GM12878 (cell line): ENCODE data around the gene GPRIN2. TPM values are rescaled to one million over a fixed set of nuclear protein-coding genes. Genes with fewer than 3 reads are reported as not detected.
"Not testable (repeated sequence)": the region's sequence is repeated elsewhere in the genome, so short reads cannot be mapped to it uniquely, and the experiment has no call there.

Experiments used
- ATAC-seq: fragments of 200-7000 bp; cut with Tn5 transposase; 3 replicates; pipeline ENCODE4 v1.9.1; 2020; ENCODE audit warnings: mild to moderate bottlenecking, moderate library complexity
- BruUV-seq: library from RNA; stranded (reverse); fragments of 400-500 nt; replicated peaks from 2 replicates; lab custom pipeline; 2021; lab: Mats Ljungman, UMichigan
- CTCF ChIA-PET: fragments of 300-600 bp; sonication (Branson Sonifier 250); formaldehyde crosslinking; extraction: SDS; loops from one replicate; lab custom pipeline; 2021; ENCODE audit warnings: inconsistent platforms; lab: Yijun Ruan, JAX
- POLR2A ChIA-PET: fragments of 350-600 bp; formaldehyde crosslinking; extraction: SDS; loops from one replicate; lab custom pipeline; 2021; ENCODE audit warnings: inconsistent platforms; lab: Charles Lee
- RAD21 ChIA-PET: fragments of 300-600 bp; sonication (Branson Sonifier 250); formaldehyde crosslinking; loops from one replicate; lab custom pipeline; 2023; ENCODE audit warnings: antibody characterized with exemption; ENCODE audit not compliant: unreplicated experiment; lab: Charles Lee
- SMC1A ChIA-PET: fragments of 300-600 bp; sonication (Branson Sonifier 250); formaldehyde crosslinking; loops from one replicate; lab custom pipeline; 2023; ENCODE audit not compliant: unreplicated experiment, uncharacterized antibody; lab: Charles Lee
- DNase-seq: peaks from one replicate; pipeline ENCODE4 v3.0.0-alpha.2; 2011; ENCODE audit warnings: low read depth, low spot score
- FAIRE-seq: peaks from 3 replicates; lab custom pipeline; 2011; peaks lifted over from hg19 to GRCh38; lab: Jason Lieb, UNC
- H2AFZ ChIP-seq: 2 replicates; pipeline ENCODE4 v1.6.0; 2011; ENCODE audit warnings: low read depth, low read length, control low read depth; ENCODE audit not compliant: control insufficient read depth
- H3K27ac ChIP-seq: 2 replicates; pipeline ENCODE4 v1.5.1; 2011; ENCODE audit warnings: control low read depth; ENCODE audit not compliant: control insufficient read depth, insufficient read depth
- H3K27me3 ChIP-seq, 2 experiments: replicated peaks in 1 of 2; 2 replicates each; pipeline versions ENCODE4 v1.6.0 to v1.6.1; 2011; ENCODE audit warnings: low read length in 1 of 2; ENCODE audit not compliant: control insufficient read depth in 2 of 2, insufficient read depth in 2 of 2
- H3K36me3 ChIP-seq, 2 experiments: 2 replicates each; pipeline ENCODE4 v1.5.1; 2011; ENCODE audit warnings: low read length in 1 of 2; ENCODE audit not compliant: control insufficient read depth in 2 of 2, insufficient read depth in 2 of 2
- H3K4me1 ChIP-seq: 2 replicates; pipeline ENCODE4 v1.6.1; 2011; ENCODE audit warnings: mild to moderate bottlenecking, low read length, moderate library complexity, mixed read lengths; ENCODE audit not compliant: control insufficient read depth, insufficient read depth
- H3K4me2 ChIP-seq: 2 replicates; pipeline ENCODE4 v1.6.0; 2011; ENCODE audit warnings: control low read depth; ENCODE audit not compliant: control insufficient read depth, insufficient read depth
- H3K4me3 ChIP-seq: fragments of 200-600 bp; sonication (generic); 2 replicates; pipeline ENCODE4 v1.5.1; 2016
- H3K79me2 ChIP-seq: 2 replicates; pipeline ENCODE4 v1.6.0; 2011; ENCODE audit warnings: low read length; ENCODE audit not compliant: control insufficient read depth, insufficient read depth
- H3K9ac ChIP-seq: 2 replicates; pipeline ENCODE4 v1.8.0; 2011; ENCODE audit warnings: low read length, control low read depth, mixed read lengths; ENCODE audit not compliant: control insufficient read depth, insufficient read depth
- H3K9me3 ChIP-seq: replicated peaks from 3 replicates; pipeline ENCODE4 v1.5.1; 2011; ENCODE audit warnings: mild to moderate bottlenecking, low read length; ENCODE audit not compliant: control insufficient read depth, insufficient read depth
- H4K20me1 ChIP-seq: 2 replicates; pipeline ENCODE4 v1.6.0; 2011; ENCODE audit not compliant: control insufficient read depth, insufficient read depth
- WGBS: methylation state at CpG from one replicate; pipeline ENCODE4 v1.1.6; 2016; ENCODE audit warnings: low lambda C conversion rate; ENCODE audit not compliant: insufficient replicate concordance, insufficient coverage; ENCODE audit errors: missing lambda C conversion rate; 5-methylcytosine and 5-hydroxymethylcytosine counted together
- in situ Hi-C: fragments of 300-500 bp; cut with MboI; formaldehyde crosslinking; loops from 9 replicates; pipeline ENCODE4 v1.14.3; 2018; ENCODE audit warnings: mixed read lengths
- intact Hi-C: fragments of 100-400 bp; cut with micrococcal nuclease; formaldehyde crosslinking; loops from one replicate; pipeline ENCODE4 v1.14.2; 2022; ENCODE audit not compliant: unreplicated experiment
- polyA plus RNA-seq, 11 experiments: library from polyadenylated mRNA; depleted of rRNA in 4 of 11; unstranded in 6 of 11; stranded (reverse) in 5 of 11; fragments of >200 nt; fragmentation: Nextera tagmentation in 4 of 11; fragmentation: Illumina TruSeq in 1 of 11; extraction: Ambion mirVana in 4 of 11; extraction: Trizol in 1 of 11; gene quantifications; 1 replicate in 1 of 11; 2 replicates in 10 of 11; pipeline versions ENCODE4 v1.2.1 to v1.2.3, GENCODE V29; 2011 to 2016; ENCODE audit warnings: inconsistent platforms in 2 of 11, missing spikeins in 2 of 11, low read depth in 1 of 11
- total RNA-seq, 4 experiments: library from RNA; depleted of rRNA in 3 of 4; stranded (reverse); fragments of >200 nt in 3 of 4; fragmentation: Illumina TruSeq in 1 of 4; extraction: Trizol in 1 of 4; gene quantifications; 2 replicates each; pipeline versions ENCODE4 v1.2.1 to v1.2.3, GENCODE V29; 2013 to 2021

GPRIN2 gene
- total and polyA plus RNA-seq, 10 of the 15 experiments (the other 5 are each of a cell fraction or from before 2014, with no cell fraction given): 0.13 TPM; not detected in 9

DNA sequence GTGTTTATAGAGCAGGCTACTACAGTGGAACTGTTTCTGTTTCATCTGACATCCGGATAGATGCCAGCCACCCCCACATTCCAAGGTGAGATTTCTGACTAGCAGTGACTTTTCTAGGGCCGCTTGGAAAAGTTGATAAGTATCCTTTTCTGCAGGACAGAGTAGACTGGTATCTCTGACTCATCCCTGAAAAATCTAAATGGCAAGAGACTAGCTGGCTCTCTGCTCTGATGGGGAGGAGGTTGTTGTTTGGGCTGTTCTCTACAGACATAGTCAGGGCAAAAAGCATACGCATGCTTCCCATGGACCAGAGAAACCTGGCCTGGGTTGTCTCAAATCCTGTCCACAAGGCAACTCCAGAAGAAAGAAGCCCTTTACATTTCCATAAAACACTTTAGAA lies 33.1 kb upstream of the GPRIN2 start:
- H3K4me2 ChIP-seq, H3K79me2 ChIP-seq, H3K36me3 ChIP-seq, ATAC-seq, H2AFZ ChIP-seq, H3K4me3 ChIP-seq, H3K27ac ChIP-seq, H4K20me1 ChIP-seq, H3K4me1 ChIP-seq, BruUV-seq, in situ Hi-C loops, RAD21 ChIA-PET, intact Hi-C loops, CTCF ChIA-PET, FAIRE-seq, DNase-seq, SMC1A ChIA-PET, H3K27me3 ChIP-seq, H3K9ac ChIP-seq, POLR2A ChIA-PET, H3K9me3 ChIP-seq: not testable (repeated sequence)
- no CpG with 5 or more reads among the region's 3 CpGs for WGBS

DNA sequence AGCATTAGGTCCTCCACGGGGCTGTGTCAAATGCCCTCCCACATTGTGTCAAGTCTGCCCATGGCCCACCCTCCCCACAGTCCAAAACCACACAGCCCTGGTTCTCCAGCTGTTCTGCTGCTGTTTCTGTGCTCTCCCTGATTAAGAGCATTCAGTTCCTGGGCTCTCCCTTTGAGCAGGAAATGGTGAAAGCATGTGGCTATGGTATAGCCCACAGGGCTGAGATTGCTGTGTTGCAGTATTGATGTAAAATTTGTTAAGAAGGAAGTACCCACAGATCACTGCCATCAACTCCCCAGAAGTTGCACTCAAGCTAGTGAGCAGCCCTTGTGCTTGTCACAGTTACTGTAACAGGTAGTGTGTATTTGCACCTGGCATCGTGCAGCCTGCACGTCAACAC lies 31.8 kb upstream of the GPRIN2 start:
- FAIRE-seq, ATAC-seq, H3K4me3 ChIP-seq, H2AFZ ChIP-seq, H3K4me1 ChIP-seq, POLR2A ChIA-PET, intact Hi-C loops, H3K9me3 ChIP-seq, RAD21 ChIA-PET, DNase-seq, H3K4me2 ChIP-seq, H3K79me2 ChIP-seq, SMC1A ChIA-PET, H4K20me1 ChIP-seq, H3K36me3 ChIP-seq, H3K9ac ChIP-seq, BruUV-seq, CTCF ChIA-PET, in situ Hi-C loops, H3K27me3 ChIP-seq, H3K27ac ChIP-seq: not testable (repeated sequence)
- no CpG with 5 or more reads among the region's 3 CpGs for WGBS

DNA sequence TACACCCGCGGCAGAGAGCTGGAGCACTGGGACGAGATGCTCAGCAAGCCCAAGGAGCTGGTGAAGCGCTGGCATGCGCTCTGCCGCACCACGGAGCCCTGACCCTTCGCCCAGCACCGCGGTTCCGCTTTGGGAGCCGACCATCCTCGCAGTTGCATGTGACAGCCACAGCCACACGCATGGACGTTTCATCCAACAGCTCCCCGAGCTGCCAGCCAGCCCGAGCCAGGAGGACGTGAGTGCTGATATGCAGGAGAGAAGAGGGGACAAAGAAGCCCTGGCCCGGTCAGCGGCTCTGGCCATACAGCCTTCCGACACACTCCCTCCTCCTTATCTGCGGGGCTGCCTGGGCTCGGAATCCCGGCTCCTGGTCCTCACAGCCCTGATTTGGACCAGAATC lies 31.1 kb upstream of the GPRIN2 start:
- H3K79me2 ChIP-seq, BruUV-seq: not testable (repeated sequence)

GRCh38 chr10:46585246-46585645 lies 28.8 kb upstream of the GPRIN2 start:
- in situ Hi-C loops, H3K27ac ChIP-seq, H2AFZ ChIP-seq, CTCF ChIA-PET, POLR2A ChIA-PET, SMC1A ChIA-PET, H3K36me3 ChIP-seq, H3K79me2 ChIP-seq, H3K9me3 ChIP-seq, ATAC-seq, H3K4me1 ChIP-seq, RAD21 ChIA-PET, BruUV-seq, H3K4me2 ChIP-seq, FAIRE-seq, DNase-seq, H3K27me3 ChIP-seq, H3K4me3 ChIP-seq, intact Hi-C loops, H4K20me1 ChIP-seq, H3K9ac ChIP-seq: not testable (repeated sequence)
- WGBS: no CpG with 5 or more reads among the region's 13 CpGs

More for the DNA sequence above, 31.1 kb upstream of the GPRIN2 start:
- SMC1A ChIA-PET, H3K4me2 ChIP-seq, intact Hi-C loops, H3K27me3 ChIP-seq, POLR2A ChIA-PET, ATAC-seq, H2AFZ ChIP-seq, FAIRE-seq, H3K4me1 ChIP-seq, in situ Hi-C loops, H3K27ac ChIP-seq, RAD21 ChIA-PET, CTCF ChIA-PET, H3K9ac ChIP-seq, H3K36me3 ChIP-seq, DNase-seq, H4K20me1 ChIP-seq, H3K4me3 ChIP-seq, H3K9me3 ChIP-seq: not testable (repeated sequence)
- WGBS: no CpG with 5 or more reads among the region's 24 CpGs
